ENCODE measurements around the gene ACTG1. TPM values are rescaled to one million over a fixed set of nuclear protein-coding genes. Genes with fewer than 3 reads are reported as not detected.

The ACTG1 gene
- total and polyA plus RNA-seq, 3 donors from 2014 or later: 1,571 to 2,057 (median 1,790) TPM

GRCh38 chr17:81493198-81494038, 19.2 kb downstream of the ACTG1 start:
- Histone ChIP-seq H3K27ac (no peak overlapping the region), H3K4me3 (no peak overlapping the region), H3K27me3 (no peaks in the 10 kb centered on the region), H3K36me3 (ENCODE audit: low read depth, missing control alignments) (no peaks in the 10 kb centered on the region), H3K4me1 (peaks cover 6% of the 10 kb centered on the region), H3K9me3 (no peaks in the 10 kb centered on the region)
- TF ChIP-seq CTCF (IDR thresholded peaks at IDR 0.05) (no peak), POLR2A (IDR thresholded peaks at IDR 0.05) (no peak)
- DNase-seq: peak; percentile 74
- intact Hi-C loops (cut with DNase I; ENCODE audit: low total_unique reads): no loop called here
- WGBS, 2 donors: 69 to 72% methylated on average over 10 to 16 of the region's 16 CpGs

- Histone ChIP-seq H3K4me1 (peaks cover 7% of the 10 kb centered on the region), H3K4me3 (no peak overlapping the region), H3K27me3 (no peaks in the 10 kb centered on the region), H3K9me3 (no peaks in the 10 kb centered on the region), H3K27ac (no peak overlapping the region), H3K36me3 (ENCODE audit: low read depth, missing control alignments) (no peaks in the 10 kb centered on the region)
- TF ChIP-seq CTCF (IDR thresholded peaks at IDR 0.05) (no peak), POLR2A (IDR thresholded peaks at IDR 0.05) (no peak)
- 89 to 92% methylated on average over 7 to 9 of the region's 9 CpGs for WGBS, 2 donors
- intact Hi-C loops (cut with DNase I; ENCODE audit: low total_unique reads): no loop called here
- DNase-seq: no peak
Measured at GRCh38 chr17:81492706-81493105, 19.9 kb downstream of the ACTG1 start.

GRCh38 chr17:81492202-81492601, 20.4 kb downstream of the ACTG1 start:
- H3K4me3 ChIP-seq: no peak overlapping the region
- H3K4me1 ChIP-seq: peaks cover 7% of the 10 kb centered on the region
- TF ChIP-seq CTCF (IDR thresholded peaks at IDR 0.05) (no peak), POLR2A (IDR thresholded peaks at IDR 0.05) (no peak)
- DNase-seq: no peak
- WGBS, 2 donors: 69 to 70% methylated on average over 18 of the region's 18 CpGs
- intact Hi-C loops (cut with DNase I; ENCODE audit: low total_unique reads): no loop called here
- no peak overlapping the region for H3K27ac ChIP-seq
- H3K9me3 ChIP-seq: no peaks in the 10 kb centered on the region
- no peaks in the 10 kb centered on the region for H3K36me3 ChIP-seq (ENCODE audit: low read depth, missing control alignments)
- H3K27me3 ChIP-seq: no peaks in the 10 kb centered on the region

- intact Hi-C loops (cut with DNase I; ENCODE audit: low total_unique reads): no loop called here
- no peak overlapping the region for H3K27ac ChIP-seq
- no peak for DNase-seq
- no peaks in the 10 kb centered on the region for H3K36me3 ChIP-seq (ENCODE audit: low read depth, missing control alignments)
- no peak overlapping the region for H3K4me3 ChIP-seq
- TF ChIP-seq CTCF (IDR thresholded peaks at IDR 0.05): no peak
- TF ChIP-seq POLR2A (IDR thresholded peaks at IDR 0.05): no peak
- no peaks in the 10 kb centered on the region for H3K27me3 ChIP-seq
- peaks cover 7% of the 10 kb centered on the region for H3K4me1 ChIP-seq
- no peaks in the 10 kb centered on the region for H3K9me3 ChIP-seq
- WGBS, 2 donors: 40 to 42% methylated on average over 3 to 5 of the region's 5 CpGs
Measured at GRCh38 chr17:81491761-81492160, 20.8 kb downstream of the ACTG1 start.

- intact Hi-C loops (cut with DNase I; ENCODE audit: low total_unique reads): no loop called here
Measured at GRCh38 chr17:81491181-81491581, 21.4 kb downstream of the ACTG1 start.

More at GRCh38 chr17:81491181-81491581, 21.4 kb downstream of the ACTG1 start:
- no peak for TF ChIP-seq POLR2A (IDR thresholded peaks at IDR 0.05)
- TF ChIP-seq CTCF (IDR thresholded peaks at IDR 0.05): no peak
- DNase-seq: no peak
- Histone ChIP-seq H3K4me1 (peaks cover 7% of the 10 kb centered on the region), H3K4me3 (no peak overlapping the region), H3K27me3 (no peaks in the 10 kb centered on the region), H3K9me3 (no peaks in the 10 kb centered on the region), H3K27ac (no peak overlapping the region), H3K36me3 (ENCODE audit: low read depth, missing control alignments) (no peaks in the 10 kb centered on the region)
- WGBS, 2 donors: 56 to 70% methylated on average over 5 of the region's 5 CpGs

All from testis (tissue), 3 donors.